WI38 (cell line): ENCODE measurements around the gene OR2A25.
"Not testable (repeated sequence)": the region's sequence is repeated elsewhere in the genome, so short reads cannot be mapped to it uniquely, and the experiment has no call there.

ENCODE experiments used
- H3K4me3 ChIP-seq: 2 replicates; pipeline ENCODE4 v1.5.1; 2011; ENCODE audit warnings: low read depth, mild to moderate bottlenecking, control low read depth, low read length
- CTCF ChIP-seq: IDR thresholded peaks from 2 replicates; pipeline ENCODE4 v1.5.1; 2012; ENCODE audit warnings: low read depth, mild to moderate bottlenecking, control low read depth, low read length

Gene OR2A25

GRCh38 chr7:144038887-144039286, 30.7 kb upstream of the OR2A25 start:
- TF ChIP-seq CTCF, result no peak
- H3K4me3 ChIP-seq, result no peak overlapping the region

DNA sequence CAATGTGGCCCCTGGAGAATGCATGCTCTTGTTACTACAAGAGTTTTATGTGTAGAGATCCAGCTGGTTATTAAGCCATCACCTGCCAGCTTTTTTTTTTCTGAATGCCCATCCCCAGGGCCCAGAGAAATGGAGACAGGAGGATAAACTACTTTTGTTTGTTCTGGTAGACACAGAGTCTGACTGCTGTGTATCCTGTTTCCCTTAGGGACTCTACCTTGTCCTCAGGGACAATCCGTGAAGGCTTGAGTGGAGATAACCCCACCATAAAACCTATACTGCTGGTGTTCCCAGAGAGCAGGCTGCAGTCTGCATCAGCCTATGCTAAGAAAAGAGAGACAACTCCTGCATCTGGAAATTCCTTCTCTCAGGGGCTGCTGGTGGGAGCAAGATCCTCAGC, 21.0 kb upstream of the OR2A25 start, which contains the start of gene OR2A5:
OR2A5 (plus strand) TSS at position 301 of the 400 bp plus-strand sequence. CDS start 1,454 bp downstream, outside the sequence.
- H3K4me3 ChIP-seq, result no peak within 1 kb of the TSS
- TF ChIP-seq CTCF, result no peak

DNA sequence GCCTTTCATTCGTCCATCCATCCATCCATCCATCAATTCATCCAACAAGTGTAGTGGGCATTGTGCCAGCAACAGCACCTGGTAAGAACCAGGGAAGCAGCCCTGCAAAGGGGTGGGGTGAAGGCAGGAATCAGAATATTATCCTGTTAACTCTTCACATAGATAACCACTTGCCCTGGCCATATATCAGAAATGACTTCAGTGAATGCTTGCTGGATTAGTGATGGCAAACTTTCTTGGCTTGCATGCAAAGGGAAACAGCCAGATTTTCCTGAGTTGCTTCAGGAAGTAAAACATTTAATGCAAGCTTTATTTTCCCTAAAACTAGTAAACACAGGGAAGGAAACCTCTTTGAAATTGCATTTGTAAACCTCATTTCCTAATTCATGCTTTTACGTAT, 20.1 kb upstream of the OR2A25 start:
- H3K4me3 ChIP-seq, result no peak overlapping the region
- no peak for TF ChIP-seq CTCF

- TF ChIP-seq CTCF, result no peak
Measured at GRCh38 chr7:144050093-144050492, 19.5 kb upstream of the OR2A25 start.

GRCh38 chr7:144050884-144051283, 18.7 kb upstream of the OR2A25 start:
- not testable (repeated sequence) for H3K4me3 ChIP-seq

More at GRCh38 chr7:144050093-144050492, 19.5 kb upstream of the OR2A25 start:
- H3K4me3 ChIP-seq, result no peak overlapping the region

GRCh38 chr7:144057954-144058353, 11.7 kb upstream of the OR2A25 start:
- TF ChIP-seq CTCF, result no peak
- no peak overlapping the region for H3K4me3 ChIP-seq

DNA sequence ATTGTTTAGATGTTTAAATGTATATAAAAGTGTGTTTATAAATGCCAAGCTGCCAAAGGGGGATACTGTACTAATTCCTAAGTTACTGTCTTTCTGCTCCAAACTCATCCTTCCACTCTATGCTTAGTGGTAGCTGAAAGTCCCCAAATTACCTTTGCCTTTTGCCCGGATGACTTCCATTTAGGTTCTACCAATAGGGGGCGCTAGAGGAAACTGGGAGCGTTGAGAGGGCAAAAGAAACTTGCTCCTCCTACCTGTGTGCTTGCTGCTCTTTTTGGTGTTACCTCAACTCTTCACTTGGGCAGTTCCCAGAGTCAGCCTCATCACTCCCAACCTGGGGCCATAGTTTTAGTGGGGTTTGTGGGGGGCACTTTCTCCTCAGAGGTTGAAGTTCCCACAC, 5.9 kb upstream of the OR2A25 start:
- no peak for TF ChIP-seq CTCF
- no peak overlapping the region for H3K4me3 ChIP-seq

DNA sequence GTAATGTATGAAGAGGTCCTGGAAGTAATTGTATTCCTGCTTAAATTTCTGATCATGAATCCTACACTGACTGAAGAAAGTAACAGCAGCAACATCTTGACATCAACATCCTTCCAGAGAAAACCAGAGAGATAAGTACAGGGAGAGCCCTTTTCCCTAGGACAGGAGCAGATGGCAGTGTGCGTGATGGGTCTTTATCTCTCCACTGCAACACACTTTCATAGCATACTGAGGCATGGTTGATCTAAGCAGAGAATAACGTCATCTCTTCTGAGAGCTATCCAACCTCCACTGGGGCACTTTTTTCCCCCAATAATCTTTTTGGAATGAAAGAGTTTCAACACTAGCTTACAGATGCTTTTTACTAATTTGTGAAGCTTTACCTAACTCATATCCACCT, 342 bp downstream of the OR2A25 start:
- H3K4me3 ChIP-seq, result no peak overlapping the region

More for the DNA sequence above, 342 bp downstream of the OR2A25 start:
- no peak for TF ChIP-seq CTCF
